GM21447 (cell line): Measurements from ENCODE around the gene SHC2.
"Not testable (repeated sequence)": the region's sequence is repeated elsewhere in the genome, so short reads cannot be mapped to it uniquely, and the experiment has no call there.

Experiments
- ATAC-seq: cut with Tn5 transposase; IDR thresholded peaks from one replicate; pipeline ENCODE4 v1.9.1; 2021; ENCODE audit not compliant: unreplicated experiment

The SHC2 gene

DNA sequence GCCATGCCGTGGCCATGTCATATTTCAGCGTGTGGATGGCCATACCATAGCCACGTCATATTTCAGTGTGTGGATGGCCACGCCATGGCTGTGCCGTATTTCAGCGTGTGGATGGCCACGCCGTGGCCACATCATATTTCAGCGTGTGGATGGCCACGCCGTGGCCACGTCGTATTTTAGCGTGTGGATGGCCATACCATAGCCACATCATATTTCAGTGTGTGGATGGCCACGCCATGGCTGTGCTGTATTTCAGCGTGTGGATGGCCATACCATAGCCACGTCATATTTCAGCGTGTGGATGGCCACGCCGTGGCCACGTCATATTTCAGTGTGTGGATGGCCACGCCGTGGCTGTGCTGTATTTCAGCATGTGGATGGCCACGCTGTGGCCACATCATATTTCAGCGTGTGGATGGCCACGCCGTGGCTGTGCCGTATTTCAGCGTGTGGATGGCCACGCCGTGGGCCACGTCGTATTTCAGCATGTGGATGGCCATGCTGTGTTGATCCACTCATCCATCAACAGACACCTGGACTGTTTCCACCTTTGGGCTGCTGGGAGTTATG is 9.8 kb downstream of the SHC2 start:
- not testable (repeated sequence) for ATAC-seq

- no peak for ATAC-seq
Measured at GRCh38 chr19:449916-450315, 10.9 kb downstream of the SHC2 start.

DNA sequence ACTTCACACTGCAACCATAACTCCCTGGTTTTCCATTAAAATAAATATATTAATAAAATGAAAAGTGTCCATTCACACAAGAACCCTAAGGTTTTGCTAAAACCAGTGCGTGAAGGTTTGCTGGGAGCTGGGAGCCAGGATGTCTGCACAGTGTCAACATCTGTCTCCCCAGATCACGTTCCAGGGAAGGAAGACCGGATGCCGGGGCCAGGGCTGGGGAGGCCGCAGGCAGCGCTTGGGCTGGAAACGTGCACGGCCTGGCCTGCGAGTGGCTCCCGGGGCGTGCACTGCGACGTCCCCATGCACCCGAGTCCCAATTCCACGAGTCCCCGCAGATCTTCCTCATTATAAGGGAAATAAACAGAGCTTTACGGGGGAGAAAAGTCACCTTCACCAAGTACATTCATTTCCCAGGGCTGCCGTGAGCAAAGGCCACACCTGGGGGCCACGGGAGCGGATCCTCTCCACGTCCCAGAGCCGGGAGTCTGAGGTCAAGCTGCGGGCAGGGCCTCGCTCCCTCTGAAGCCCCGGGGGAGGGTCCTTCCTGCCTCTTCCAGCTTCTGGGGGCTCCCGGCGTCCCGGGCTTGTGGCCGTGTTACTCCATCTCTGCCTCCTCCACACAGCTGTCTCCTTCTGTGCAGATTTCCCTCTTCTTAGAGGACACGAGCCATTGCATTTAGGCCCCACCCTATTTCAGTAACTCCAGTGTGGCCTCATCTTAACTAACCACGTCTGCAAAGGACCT is 12.8 kb downstream of the SHC2 start:
- ATAC-seq, result no peak

- ATAC-seq, result no peak
Measured at GRCh38 chr19:447064-447426, 13.8 kb downstream of the SHC2 start.

- no peak for ATAC-seq
Measured at GRCh38 chr19:444677-445210, 16.1 kb downstream of the SHC2 start.

- ATAC-seq, result no peak
Measured at GRCh38 chr19:443005-443404, 17.8 kb downstream of the SHC2 start.

DNA sequence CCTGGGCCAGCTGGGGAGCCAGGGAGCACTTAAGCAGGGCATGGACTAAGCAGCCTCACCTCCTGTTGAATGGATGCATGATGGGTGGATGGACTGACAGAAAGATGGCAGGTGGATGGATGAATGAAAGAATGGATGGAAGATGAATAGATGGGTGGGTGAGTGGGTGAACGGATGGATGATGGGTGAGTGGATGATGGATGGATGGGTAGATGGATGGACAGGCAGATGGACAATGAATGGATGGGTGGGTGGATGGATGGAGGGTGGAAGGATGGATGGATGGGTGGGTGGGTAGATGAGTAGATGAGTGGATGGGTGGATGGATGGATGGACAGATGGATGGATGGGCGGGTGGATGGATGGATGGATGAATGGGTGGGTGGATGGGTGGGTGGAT is 18.7 kb downstream of the SHC2 start:
- ATAC-seq, result no peak

GRCh38 chr19:441213-441836 is 19.5 kb downstream of the SHC2 start:
- ATAC-seq, result no peak

- ATAC-seq, result no peak
Measured at GRCh38 chr19:440391-441212, 20.2 kb downstream of the SHC2 start.

GRCh38 chr19:439167-439900 is 21.5 kb downstream of the SHC2 start:
- ATAC-seq, result no peak

- no peak for ATAC-seq
Measured at GRCh38 chr19:438416-438958, 22.3 kb downstream of the SHC2 start.

DNA sequence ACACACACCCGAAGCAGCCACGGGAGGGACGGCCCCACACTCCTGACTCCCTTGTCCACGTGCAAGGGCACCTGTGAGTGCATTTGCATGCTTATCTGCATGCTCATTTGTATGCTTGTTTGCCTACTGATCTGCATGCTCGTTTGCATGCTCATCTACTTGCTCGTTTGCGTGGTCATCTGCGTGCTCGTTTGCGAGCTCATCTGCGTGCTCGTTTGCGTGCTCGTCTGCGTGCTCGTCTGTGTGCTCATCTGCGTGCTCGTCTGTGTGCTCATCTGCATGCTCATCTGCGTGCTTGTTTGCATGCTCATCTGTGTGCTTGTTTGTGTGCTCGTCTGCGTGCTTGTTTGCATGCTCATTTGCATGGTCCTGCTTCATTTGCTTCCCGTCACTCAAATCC is 23.8 kb downstream of the SHC2 start:
- ATAC-seq, result no peak

DNA sequence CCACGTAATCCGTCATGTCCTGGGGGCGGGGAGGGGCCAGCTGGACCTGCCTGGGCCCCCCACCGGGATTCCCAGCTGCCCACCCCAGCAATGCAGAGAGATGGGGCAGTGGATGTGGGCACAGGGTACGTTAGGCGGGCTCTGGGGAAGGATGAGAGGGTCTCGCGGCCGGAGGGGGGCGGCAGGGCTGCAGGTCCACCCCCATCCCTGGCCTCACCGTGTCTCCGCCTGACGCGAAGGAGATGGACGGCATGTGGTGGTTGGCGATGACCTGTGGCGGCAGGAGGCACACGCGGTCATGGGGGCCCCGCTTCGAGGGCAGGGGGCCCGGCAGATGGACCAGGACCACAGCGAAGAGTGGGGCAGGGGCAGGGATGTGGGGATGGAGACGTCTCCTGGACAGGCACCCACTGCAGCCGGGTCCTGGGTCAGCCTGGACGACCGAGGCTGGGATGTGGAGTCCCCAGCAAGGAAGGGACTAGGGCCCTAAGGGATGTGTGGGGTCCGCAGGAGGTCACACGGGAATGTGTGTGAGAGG is 24.4 kb downstream of the SHC2 start:
- ATAC-seq, result no peak

- ATAC-seq, result no peak
Measured at GRCh38 chr19:435707-436412, 25.0 kb downstream of the SHC2 start.

DNA sequence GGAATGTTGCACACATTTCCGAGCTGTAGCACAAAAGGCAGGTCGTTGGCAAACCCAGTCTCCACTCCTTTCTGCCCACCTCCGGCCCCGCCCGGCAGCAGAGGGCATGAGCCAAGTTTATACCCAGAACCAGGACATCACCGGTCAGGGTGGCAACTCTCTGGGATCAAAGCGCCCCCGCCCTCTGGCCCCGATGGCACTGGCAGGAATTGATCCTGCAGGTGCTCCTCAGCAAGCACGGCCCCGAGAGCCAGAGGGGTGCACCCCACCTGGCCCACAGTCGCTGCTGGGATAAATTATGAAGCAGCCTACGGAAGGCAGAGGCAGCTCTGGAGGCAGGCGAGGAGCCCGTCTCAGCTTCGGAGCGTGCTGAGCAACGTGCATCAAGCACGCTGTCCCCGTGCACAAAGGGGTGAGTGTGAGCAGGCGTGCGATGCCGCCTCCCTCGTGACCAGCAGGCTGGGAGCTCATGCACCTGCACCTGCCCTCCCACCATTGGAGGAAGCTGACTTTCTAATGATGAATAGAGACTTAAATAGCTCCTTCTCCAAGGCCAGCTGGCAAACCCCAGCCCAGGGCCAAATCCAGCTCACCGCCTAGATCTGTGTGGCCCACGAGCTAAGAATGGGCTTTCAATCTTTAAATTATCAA is 25.7 kb downstream of the SHC2 start:
- no peak for ATAC-seq

DNA sequence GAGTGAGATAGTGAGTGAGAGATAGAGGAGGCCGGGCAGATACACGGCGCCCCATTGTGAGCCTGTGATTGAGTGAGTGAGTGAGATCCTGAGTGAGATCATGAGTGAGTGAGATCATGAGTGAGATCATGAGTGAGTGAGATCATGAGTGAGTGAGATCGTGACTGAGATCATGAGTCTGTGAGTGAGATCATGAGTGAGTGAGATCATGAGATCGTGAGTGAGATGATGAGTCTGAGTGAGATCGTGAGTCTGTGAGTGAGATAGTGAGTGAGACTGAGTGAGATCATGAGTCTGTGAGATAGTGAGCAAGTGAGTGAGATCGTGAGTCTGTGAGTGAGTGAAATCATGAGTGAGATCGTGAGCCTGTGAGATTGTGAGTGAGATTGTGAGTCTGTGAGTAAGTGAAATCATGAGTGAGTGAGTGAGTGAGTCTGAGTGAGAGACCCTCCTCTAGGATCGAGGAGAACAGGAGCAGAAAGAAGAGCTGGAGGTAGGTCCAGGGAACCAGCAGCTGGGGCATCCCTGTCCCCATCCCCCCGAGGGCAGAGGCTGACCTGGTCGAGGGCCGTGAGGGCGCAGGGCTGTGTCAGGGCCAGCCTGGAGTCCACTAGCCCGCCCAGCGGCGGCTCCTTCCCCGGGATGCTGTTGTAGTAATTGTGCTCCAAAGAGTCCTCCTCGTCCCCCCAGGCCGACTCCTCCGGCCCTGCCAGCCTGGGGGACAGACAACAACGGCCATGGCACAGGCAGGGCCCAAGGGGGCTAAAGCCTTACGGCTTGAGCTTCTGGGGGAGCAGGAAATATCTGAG is 26.5 kb downstream of the SHC2 start:
- ATAC-seq, result no peak

DNA sequence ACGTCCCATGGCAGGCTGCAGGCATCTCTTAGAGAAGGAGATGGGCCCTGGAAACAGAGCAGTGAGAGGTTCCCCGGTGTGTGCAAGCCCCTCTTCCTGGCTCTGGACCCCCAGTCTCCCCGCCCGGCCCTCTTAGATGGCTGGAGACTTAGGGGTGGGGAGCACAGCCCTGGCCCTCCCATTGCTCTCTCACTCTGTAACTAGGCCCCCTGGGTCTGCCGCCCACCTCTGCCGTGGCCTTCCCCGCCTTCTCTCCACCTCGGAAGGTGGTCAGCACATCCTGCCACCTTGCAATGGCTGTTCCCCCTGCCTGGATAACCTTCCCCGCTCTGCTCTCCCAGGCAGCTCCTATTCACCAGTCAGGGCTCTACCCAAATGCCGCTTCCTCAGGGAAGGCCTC is 30.1 kb downstream of the SHC2 start:
- ATAC-seq, result no peak

- no peak for ATAC-seq
Measured at GRCh38 chr19:428149-428548, 32.7 kb downstream of the SHC2 start.
